ENCODE data around the gene SNRNP70. TPM values are rescaled to one million over a fixed set of nuclear protein-coding genes. Genes with fewer than 3 reads are reported as not detected.

SNRNP70 gene
- total RNA-seq, 1 experiment from 2014 or later, result 259 TPM

DNA sequence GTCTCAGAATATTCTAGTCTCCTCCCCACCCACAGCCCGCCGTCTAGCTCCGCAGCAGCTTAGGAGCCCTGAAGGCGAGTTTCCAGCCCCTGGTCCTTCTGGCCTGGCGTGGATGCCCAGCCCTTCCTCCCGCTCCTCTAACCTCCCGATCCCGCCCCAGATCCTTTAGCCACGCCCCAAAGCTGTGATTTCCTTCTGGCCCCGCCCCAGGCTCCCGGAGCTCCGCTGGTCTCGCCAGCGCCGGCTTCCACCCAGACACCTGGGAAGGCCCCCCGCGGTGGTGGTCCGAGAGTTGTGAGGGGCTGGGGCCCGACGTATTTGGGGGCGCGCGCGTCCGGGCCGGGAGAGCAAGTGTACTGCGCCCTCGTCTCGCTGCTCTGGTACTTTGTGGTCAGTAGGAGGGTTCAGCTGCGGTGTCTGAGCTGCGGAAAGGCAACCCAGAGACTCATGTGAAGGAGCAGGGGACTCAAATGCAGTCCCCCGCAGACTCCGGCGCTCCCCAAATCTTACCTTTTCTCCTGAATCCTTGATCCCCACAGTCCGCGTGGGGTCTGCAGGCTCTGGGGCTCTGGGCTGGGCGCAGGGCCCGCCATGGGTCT lies 27.5 kb upstream of the SNRNP70 start, which contains the start of gene CGB7:
Gene CGB7 (minus strand): TSS at position 114 of the 599 bp plus-strand sequence. CDS start 2,374 bp downstream, outside the sequence.
- Mint-ChIP-seq H3K36me3 (ENCODE audit: insufficient read depth, unreplicated experiment) (peaks cover 6% of the 10 kb centered on the region), H3K4me1 (ENCODE audit: low read depth, unreplicated experiment) (peaks cover 8% of the 10 kb centered on the region), H3K27ac (ENCODE audit: unreplicated experiment) (peak within 1 kb of the TSS; percentile 54), H3K4me3 (ENCODE audit: unreplicated experiment) (peak within 1 kb of the TSS; percentile 73), H3K27me3 (ENCODE audit: insufficient read depth, unreplicated experiment) (peaks cover 9% of the 10 kb centered on the region), H3K9me3 (ENCODE audit: unreplicated experiment) (no peaks in the 10 kb centered on the region)
- no peaks in the 10 kb centered on the region for H3K4me1 ChIP-seq
- TF ChIP-seq, protein P1, sequence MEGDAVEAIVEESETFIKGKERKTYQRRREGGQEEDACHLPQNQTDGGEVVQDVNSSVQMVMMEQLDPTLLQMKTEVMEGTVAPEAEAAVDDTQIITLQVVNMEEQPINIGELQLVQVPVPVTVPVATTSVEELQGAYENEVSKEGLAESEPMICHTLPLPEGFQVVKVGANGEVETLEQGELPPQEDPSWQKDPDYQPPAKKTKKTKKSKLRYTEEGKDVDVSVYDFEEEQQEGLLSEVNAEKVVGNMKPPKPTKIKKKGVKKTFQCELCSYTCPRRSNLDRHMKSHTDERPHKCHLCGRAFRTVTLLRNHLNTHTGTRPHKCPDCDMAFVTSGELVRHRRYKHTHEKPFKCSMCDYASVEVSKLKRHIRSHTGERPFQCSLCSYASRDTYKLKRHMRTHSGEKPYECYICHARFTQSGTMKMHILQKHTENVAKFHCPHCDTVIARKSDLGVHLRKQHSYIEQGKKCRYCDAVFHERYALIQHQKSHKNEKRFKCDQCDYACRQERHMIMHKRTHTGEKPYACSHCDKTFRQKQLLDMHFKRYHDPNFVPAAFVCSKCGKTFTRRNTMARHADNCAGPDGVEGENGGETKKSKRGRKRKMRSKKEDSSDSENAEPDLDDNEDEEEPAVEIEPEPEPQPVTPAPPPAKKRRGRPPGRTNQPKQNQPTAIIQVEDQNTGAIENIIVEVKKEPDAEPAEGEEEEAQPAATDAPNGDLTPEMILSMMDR (IDR thresholded peaks at IDR 0.05; ENCODE audit: insufficient read depth in 1 of 2, low read depth in 1 of 2, low read length in 1 of 2, severe bottlenecking in 1 of 2, unreplicated experiment in 1 of 2), result no peak
- ChIA-PET CTCF (interaction anchor here (1.0 to 2.8 kb wide), 7 partner anchors 10 to 141 kb away, joined by 3 to 7 read pairs (median 5); partner anchors contain the start of genes GYS1, LIN7B and RUVBL2), POLR2A (interaction anchor here (0.6 kb wide), 2 partner anchors 65 to 439 kb away, joined by 8 to 9 read pairs; partner anchors contain the start of genes GYS1 and RPL18)
- peak within 1 kb of the TSS; percentile 51 for H3K4me3 ChIP-seq (ENCODE audit: low read depth, low read length)
- H3K9me3 ChIP-seq, result no peaks in the 10 kb centered on the region
- DNase-seq, result peak; percentile 85 to 87
- no peaks in the 10 kb centered on the region for H3K36me3 ChIP-seq (ENCODE audit: control insufficient read depth, insufficient read depth, low read length)
- intact Hi-C loops (cut with micrococcal nuclease; ENCODE audit: unreplicated experiment), result loop anchor here (2.0 kb wide), 1 partner anchor 65 kb away; the partner anchor contains the start of genes GYS1 and RUVBL2
- no TSS peak for BruUV-seq (replicated peaks)
- H3K27me3 ChIP-seq (replicated peaks; ENCODE audit: control insufficient read depth, insufficient read depth, low read length), result no peaks in the 10 kb centered on the region

DNA sequence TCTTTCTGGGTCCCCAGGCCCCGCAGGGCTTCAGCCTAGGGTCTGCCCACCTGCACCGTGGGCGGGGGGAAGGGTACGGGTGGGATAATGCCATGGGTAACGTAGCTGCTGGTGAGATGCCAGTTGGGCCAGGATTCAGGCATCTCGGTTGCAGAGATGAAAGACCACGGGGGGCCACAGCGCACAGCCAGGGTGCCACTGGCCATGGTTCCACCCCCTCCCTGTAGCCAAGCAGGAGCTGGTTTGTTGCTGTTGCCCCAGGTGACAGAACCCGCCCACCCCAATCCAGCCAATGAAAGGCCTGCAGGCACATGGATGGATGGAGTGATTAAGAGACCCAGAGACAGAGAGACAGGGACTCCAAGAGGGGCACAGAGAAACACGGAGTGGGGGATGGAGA lies 26.7 kb upstream of the SNRNP70 start:
- no peaks in the 10 kb centered on the region for H3K36me3 ChIP-seq (ENCODE audit: control insufficient read depth, insufficient read depth, low read length)
- ChIA-PET CTCF (interaction anchor here (0.6 to 1.7 kb wide), 3 partner anchors 11 to 713 kb away, joined by 4 to 9 read pairs (median 5); no protein-coding TSS in a partner anchor), POLR2A (no interaction called here)
- H3K36me3 Mint-ChIP-seq (ENCODE audit: insufficient read depth, unreplicated experiment), result peaks cover 6% of the 10 kb centered on the region
- BruUV-seq (replicated peaks), result no TSS peak
- peak overlapping the region; percentile 54 for H3K27ac Mint-ChIP-seq (ENCODE audit: unreplicated experiment)
- peaks cover 9% of the 10 kb centered on the region for H3K27me3 Mint-ChIP-seq (ENCODE audit: insufficient read depth, unreplicated experiment)
- TF ChIP-seq, protein P1 (IDR thresholded peaks at IDR 0.05; ENCODE audit: insufficient read depth in 1 of 2, low read depth in 1 of 2, low read length in 1 of 2, severe bottlenecking in 1 of 2, unreplicated experiment in 1 of 2), result no peak
- H3K9me3 ChIP-seq, result no peaks in the 10 kb centered on the region
- peak overlapping the region; percentile 73 for H3K4me3 Mint-ChIP-seq (ENCODE audit: unreplicated experiment)
- peak; percentile 62 to 71 for DNase-seq
- H3K27me3 ChIP-seq (replicated peaks; ENCODE audit: control insufficient read depth, insufficient read depth, low read length), result no peaks in the 10 kb centered on the region
- H3K4me1 ChIP-seq, result peaks cover 3% of the 10 kb centered on the region
- intact Hi-C loops (cut with micrococcal nuclease; ENCODE audit: unreplicated experiment), result no loop called here
- H3K4me1 Mint-ChIP-seq (ENCODE audit: low read depth, unreplicated experiment), result peaks cover 8% of the 10 kb centered on the region
- no peak overlapping the region for H3K4me3 ChIP-seq (ENCODE audit: low read depth, low read length)
- no peaks in the 10 kb centered on the region for H3K9me3 Mint-ChIP-seq (ENCODE audit: unreplicated experiment)

DNA sequence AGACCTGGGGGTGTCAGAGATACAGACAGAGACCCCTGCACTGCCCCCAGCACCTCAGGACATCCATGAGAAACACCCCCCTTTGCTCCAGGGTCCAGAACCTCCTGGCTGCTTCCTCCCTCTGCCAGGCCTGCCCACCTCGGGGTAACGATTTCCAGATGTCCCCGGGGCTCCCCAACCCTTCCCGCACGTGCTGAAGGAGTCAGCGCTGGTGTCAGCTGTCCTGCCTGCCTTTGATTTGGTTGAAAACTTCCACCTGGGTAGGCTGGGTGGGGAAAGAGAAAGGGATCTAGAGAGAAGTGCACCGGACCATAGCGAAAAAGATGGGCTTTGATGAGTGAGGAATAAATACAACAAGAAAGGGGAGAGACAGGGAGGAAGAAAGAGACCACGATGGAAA lies 26.2 kb upstream of the SNRNP70 start:
- Mint-ChIP-seq H3K27ac (ENCODE audit: unreplicated experiment) (peak overlapping the region; percentile 54), H3K4me1 (ENCODE audit: low read depth, unreplicated experiment) (peaks cover 8% of the 10 kb centered on the region), H3K4me3 (ENCODE audit: unreplicated experiment) (no peak overlapping the region), H3K9me3 (ENCODE audit: unreplicated experiment) (no peaks in the 10 kb centered on the region), H3K36me3 (ENCODE audit: insufficient read depth, unreplicated experiment) (peaks cover 6% of the 10 kb centered on the region), H3K27me3 (ENCODE audit: insufficient read depth, unreplicated experiment) (peaks cover 6% of the 10 kb centered on the region)
- ChIA-PET CTCF (interaction anchor here (0.6 to 1.7 kb wide), 3 partner anchors 10 to 713 kb away, joined by 4 to 9 read pairs (median 5); no protein-coding TSS in a partner anchor), POLR2A (no interaction called here)
- intact Hi-C loops (cut with micrococcal nuclease; ENCODE audit: unreplicated experiment), result no loop called here
- BruUV-seq (replicated peaks), result no TSS peak
- Histone ChIP-seq H3K4me3 (ENCODE audit: low read depth, low read length) (no peak overlapping the region), H3K36me3 (ENCODE audit: control insufficient read depth, insufficient read depth, low read length) (no peaks in the 10 kb centered on the region), H3K9me3 (no peaks in the 10 kb centered on the region), H3K4me1 (peaks cover 7% of the 10 kb centered on the region), H3K27me3 (replicated peaks; ENCODE audit: control insufficient read depth, insufficient read depth, low read length) (no peaks in the 10 kb centered on the region)
- TF ChIP-seq, protein P1 (IDR thresholded peaks at IDR 0.05; ENCODE audit: insufficient read depth in 1 of 2, low read depth in 1 of 2, low read length in 1 of 2, severe bottlenecking in 1 of 2, unreplicated experiment in 1 of 2), result no peak
- no peak for DNase-seq

Measured in Caco-2 (cell line).